GM19043 (cell line): ENCODE results near the gene SDC3.
"Not testable (repeated sequence)": the region's sequence is repeated elsewhere in the genome, so short reads cannot be mapped to it uniquely, and the experiment has no call there.

Experiments used
- ATAC-seq: cut with Tn5 transposase; IDR thresholded peaks from one replicate; pipeline ENCODE4 v1.9.1; 2021; ENCODE audit warnings: low read depth; ENCODE audit not compliant: unreplicated experiment

Gene SDC3

GRCh38 chr1:30879126-30879786 lies 29.3 kb downstream of the SDC3 start:
- ATAC-seq: no peak

- ATAC-seq: no peak
Observed at GRCh38 chr1:30878559-30878958, 30.0 kb downstream of the SDC3 start.

GRCh38 chr1:30878016-30878415 lies 30.5 kb downstream of the SDC3 start:
- no peak for ATAC-seq

GRCh38 chr1:30877205-30877912 lies 31.2 kb downstream of the SDC3 start:
- ATAC-seq: no peak

- no peak for ATAC-seq
Observed at GRCh38 chr1:30876451-30877204, 31.9 kb downstream of the SDC3 start.

- ATAC-seq: no peak
Observed at GRCh38 chr1:30875916-30876315, 32.6 kb downstream of the SDC3 start.

- no peak for ATAC-seq
Observed at GRCh38 chr1:30875197-30875596, 33.4 kb downstream of the SDC3 start.

- no peak for ATAC-seq
Observed at GRCh38 chr1:30874176-30874575, 34.4 kb downstream of the SDC3 start.

GRCh38 chr1:30872948-30873263 lies 35.7 kb downstream of the SDC3 start:
- ATAC-seq: no peak

GRCh38 chr1:30872033-30872947 lies 36.3 kb downstream of the SDC3 start:
- no peak for ATAC-seq

- no peak for ATAC-seq
Observed at GRCh38 chr1:30871276-30871871, 37.2 kb downstream of the SDC3 start.

- no peak for ATAC-seq
Observed at GRCh38 chr1:30870656-30871055, 37.9 kb downstream of the SDC3 start.

GRCh38 chr1:30870035-30870434 lies 38.5 kb downstream of the SDC3 start:
- no peak for ATAC-seq

- ATAC-seq: no peak
Observed at GRCh38 chr1:30868833-30869435, 39.6 kb downstream of the SDC3 start.

GRCh38 chr1:30868057-30868456 lies 40.5 kb downstream of the SDC3 start:
- ATAC-seq: not testable (repeated sequence)

GRCh38 chr1:30867537-30867936 lies 41.0 kb downstream of the SDC3 start:
- no peak for ATAC-seq

- ATAC-seq: no peak
Observed at GRCh38 chr1:30866594-30866993, 42.0 kb downstream of the SDC3 start.

- ATAC-seq: no peak
Observed at GRCh38 chr1:30864681-30865080, 43.9 kb downstream of the SDC3 start.

GRCh38 chr1:30863858-30864604 lies 44.5 kb downstream of the SDC3 start:
- no peak for ATAC-seq
